ENCODE measurements around the gene SYNJ2. TPM values are rescaled to one million over a fixed set of nuclear protein-coding genes. Genes with fewer than 3 reads are reported as not detected.

Gene SYNJ2
- total and polyA plus RNA-seq, 2 of the 4 experiments (the other 2 are of a cell fraction), result 40.8 to 45.2 TPM

GRCh38 chr6:157976345-157977175, 5.1 kb upstream of the SYNJ2 start (continued):
- TF ChIP-seq CHD1 (IDR thresholded peaks at IDR 0.05; ENCODE audit: low read depth, low read length), result no peak

DNA sequence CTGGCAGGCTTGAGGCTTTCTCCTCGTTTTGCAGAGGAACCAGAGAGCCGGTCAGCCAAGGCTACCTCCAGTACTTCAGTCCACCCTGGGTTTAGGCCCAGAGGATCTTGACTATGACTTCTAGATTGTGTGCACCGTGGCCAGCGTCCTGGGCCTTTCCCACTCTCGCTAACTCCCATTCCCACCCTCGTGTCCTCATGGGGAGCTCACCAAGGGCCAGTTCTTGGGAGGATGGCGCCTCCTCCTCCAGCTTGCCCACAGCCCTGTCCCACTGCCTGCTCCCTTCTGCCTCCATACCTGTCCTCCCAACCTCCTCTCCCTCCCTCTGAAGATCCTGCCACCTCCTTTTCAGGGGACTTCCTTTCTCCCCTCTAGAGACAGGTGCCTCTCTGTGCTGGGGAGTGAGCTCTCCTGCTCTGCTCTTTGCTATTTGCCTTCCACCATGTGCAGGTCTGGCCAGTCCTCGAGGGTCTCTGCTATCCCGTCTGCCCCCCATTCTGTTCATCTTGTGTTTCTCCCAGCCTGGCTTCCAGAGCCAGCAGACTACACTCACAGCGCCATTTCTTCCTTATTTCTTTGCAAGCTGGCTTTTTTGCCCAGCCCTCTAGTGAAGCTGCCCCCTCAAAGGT, 4.4 kb upstream of the SYNJ2 start:
- no peaks in the 10 kb centered on the region for H3K27me3 ChIP-seq (ENCODE audit: control insufficient read depth, insufficient read depth, low read length)
- peaks cover 8% of the 10 kb centered on the region for H3K9me1 ChIP-seq (ENCODE audit: insufficient read depth, low read length)
- CTCF ChIA-PET, result no interaction called here
- H2BK20ac ChIP-seq (ENCODE audit: low read depth, low read length), result no peak overlapping the region; the same call in 1 of the 2 replicates
- H3K23ac ChIP-seq (ENCODE audit: low read depth, low read length), result no peak overlapping the region
- H3K27ac ChIP-seq (ENCODE audit: insufficient read depth, low read length), result no peak overlapping the region
- peaks cover 1% of the 10 kb centered on the region; the same call in 1 of the 2 replicates for H4K20me1 ChIP-seq (ENCODE audit: insufficient read depth, low read length)
- H3K4me3 ChIP-seq (ENCODE audit: insufficient read depth, low read depth, low read length), result no peak overlapping the region
- H2BK15ac ChIP-seq (ENCODE audit: low read depth, low read length), result no peak overlapping the region
- H2AK5ac ChIP-seq (ENCODE audit: low read depth, low read length), result peak overlapping the region; percentile 12; the same call in 1 of the 2 replicates
- in situ Hi-C loops (cut with MboI; ENCODE audit: low sequenced_read_pairs), result no loop called here
- peaks cover 6% of the 10 kb centered on the region for H3K4me1 ChIP-seq (ENCODE audit: control insufficient read depth, insufficient read depth, low read length)
- peaks cover 1 to 2% of the 10 kb centered on the region in 2 experiments for H3K79me1 ChIP-seq (ENCODE audit: low read depth in 1 of 2, low read length in 2 of 2)
- H4K91ac ChIP-seq (ENCODE audit: insufficient read depth, low read depth, low read length), result no peak overlapping the region
- 95% methylated on average over 6 of the region's 10 CpGs; no CpG with 5 or more reads in 1 of the 2 experiments for WGBS, 2 experiments (ENCODE audit: extremely low coverage in 2 of 2, insufficient read length in 1 of 2)
- H2BK5ac ChIP-seq (ENCODE audit: low read depth, low read length, poor library complexity, severe bottlenecking), result no peak overlapping the region
- H2AFZ ChIP-seq (replicated peaks; ENCODE audit: low read length, poor library complexity), result no peak overlapping the region
- H3K4ac ChIP-seq (ENCODE audit: low read depth, low read length), result 0 out of 2 replicates have a peak overlapping the region, but pooled peaks have one; percentile 1
- POLR2A ChIA-PET (ENCODE audit: unreplicated experiment), result no interaction called here
- no peaks in the 10 kb centered on the region for H3K9me3 ChIP-seq (ENCODE audit: control insufficient read depth, insufficient read depth, low read length)
- H3K36me3 ChIP-seq (ENCODE audit: control insufficient read depth, insufficient read depth, low read length), result no peaks in the 10 kb centered on the region
- DNase-seq (no peak), ATAC-seq (ENCODE audit: low read depth) (no peak)
- no peak overlapping the region for H3K4me2 ChIP-seq (ENCODE audit: low read depth, low read length)
- H2BK120ac ChIP-seq (ENCODE audit: low read depth, low read length), result 0 out of 2 replicates have a peak overlapping the region, but pooled peaks have one; percentile 11
- dilution Hi-C loops (cut with HindIII; ENCODE audit: low sequenced_read_pairs, unreplicated experiment), result no loop called here
- no peak overlapping the region for H3K9ac ChIP-seq (ENCODE audit: low read depth, low read length)
- H3K18ac ChIP-seq (ENCODE audit: low read depth, low read length), result no peak overlapping the region
- H4K8ac ChIP-seq (ENCODE audit: low read depth in 2 of 2, low read length in 2 of 2), result no peak overlapping the region
- H4K5ac ChIP-seq (ENCODE audit: low read depth, low read length), result no peak overlapping the region
- H3K56ac ChIP-seq (ENCODE audit: extremely low read depth, insufficient read depth, low read length), result no peak overlapping the region
- no TSS peak for BruUV-seq (replicated peaks)
- H3K14ac ChIP-seq (replicated peaks; ENCODE audit: low read depth, low read length), result no peak overlapping the region
- H2AK9ac ChIP-seq (replicated peaks; ENCODE audit: low read depth, low read length, poor library complexity), result no peak overlapping the region
- intact Hi-C loops (cut with micrococcal nuclease), result no loop called here
- TF ChIP-seq MAZ (IDR thresholded peaks at IDR 0.05; ENCODE audit: borderline replicate concordance, low read depth, low read length) (no peak), POLR2A (IDR thresholded peaks at IDR 0.05; ENCODE audit: low read depth, low read length) (no peak), NFE2L2 (IDR thresholded peaks at IDR 0.05; ENCODE audit: low read depth, low read length) (no peak), FOS (IDR thresholded peaks at IDR 0.05; ENCODE audit: low read depth, low read length) (no peak), USF2 (IDR thresholded peaks at IDR 0.05; ENCODE audit: low read depth, low read length) (no peak), MXI1 (IDR thresholded peaks at IDR 0.05; ENCODE audit: borderline replicate concordance, low read depth, low read length) (no peak), RAD21 (IDR thresholded peaks at IDR 0.05; ENCODE audit: low read length) (no peak), SMC3 (IDR thresholded peaks at IDR 0.05; ENCODE audit: low read depth, low read length) (no peak), CHD1 (IDR thresholded peaks at IDR 0.05; ENCODE audit: low read depth, low read length) (no peak), BHLHE40 (IDR thresholded peaks at IDR 0.05; ENCODE audit: low read depth, low read length) (no peak)
- TF ChIP-seq, protein P1, sequence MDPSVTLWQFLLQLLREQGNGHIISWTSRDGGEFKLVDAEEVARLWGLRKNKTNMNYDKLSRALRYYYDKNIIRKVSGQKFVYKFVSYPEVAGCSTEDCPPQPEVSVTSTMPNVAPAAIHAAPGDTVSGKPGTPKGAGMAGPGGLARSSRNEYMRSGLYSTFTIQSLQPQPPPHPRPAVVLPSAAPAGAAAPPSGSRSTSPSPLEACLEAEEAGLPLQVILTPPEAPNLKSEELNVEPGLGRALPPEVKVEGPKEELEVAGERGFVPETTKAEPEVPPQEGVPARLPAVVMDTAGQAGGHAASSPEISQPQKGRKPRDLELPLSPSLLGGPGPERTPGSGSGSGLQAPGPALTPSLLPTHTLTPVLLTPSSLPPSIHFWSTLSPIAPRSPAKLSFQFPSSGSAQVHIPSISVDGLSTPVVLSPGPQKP (IDR thresholded peaks at IDR 0.05; ENCODE audit: borderline replicate concordance, low read depth, low read length), result no peak
